Type B pancreatic cell (in vitro differentiated cells): ENCODE measurements around the gene JUP. TPM values are rescaled to one million over a fixed set of nuclear protein-coding genes. Genes with fewer than 3 reads are reported as not detected.

Experiments
- DNase-seq: peaks from one replicate; pipeline ENCODE4 v3.0.0; 2021; ENCODE audit warnings: mixed read lengths; ENCODE audit not compliant: unreplicated experiment; ENCODE audit errors: extremely low spot score
- H3K27ac Mint-ChIP-seq: 2 replicates; pipeline ENCODE4 v1.8.0; 2021; ENCODE audit warnings: mild to moderate bottlenecking, mixed read lengths
- H3K27me3 Mint-ChIP-seq: 2 replicates; pipeline ENCODE4 v1.8.0; 2021; ENCODE audit warnings: mixed read lengths
- H3K36me3 Mint-ChIP-seq: 2 replicates; pipeline ENCODE4 v1.8.0; 2021; ENCODE audit warnings: mixed read lengths
- H3K4me1 Mint-ChIP-seq: one replicate; pipeline ENCODE4 v1.8.0; 2021; ENCODE audit warnings: mixed read lengths; ENCODE audit not compliant: unreplicated experiment
- H3K4me3 Mint-ChIP-seq: 2 replicates; pipeline ENCODE4 v1.8.0; 2021; ENCODE audit warnings: mild to moderate bottlenecking, mixed read lengths
- H3K9me3 Mint-ChIP-seq: 2 replicates; pipeline ENCODE4 v1.8.0; 2021; ENCODE audit warnings: mixed read lengths
- total RNA-seq: library from RNA; stranded (reverse); gene quantifications from 2 replicates; pipeline ENCODE4 v1.2.1, GENCODE V29; 2021; ENCODE audit warnings: low replicate concordance
- TF ChIP-seq, protein P1 (sequence below): fragments of 200-600 bp; sonication (generic); conservative IDR thresholded peaks from 2 replicates; pipeline ENCODE4 v1.5.0; 2021; ENCODE audit warnings: antibody characterized with exemption, mild to moderate bottlenecking

JUP gene
- total RNA-seq, 1 donor from 2014 or later, result 169 TPM

GRCh38 chr17:41717408-41718286 lies 68.9 kb downstream of the JUP start:
- TF ChIP-seq, protein P1, sequence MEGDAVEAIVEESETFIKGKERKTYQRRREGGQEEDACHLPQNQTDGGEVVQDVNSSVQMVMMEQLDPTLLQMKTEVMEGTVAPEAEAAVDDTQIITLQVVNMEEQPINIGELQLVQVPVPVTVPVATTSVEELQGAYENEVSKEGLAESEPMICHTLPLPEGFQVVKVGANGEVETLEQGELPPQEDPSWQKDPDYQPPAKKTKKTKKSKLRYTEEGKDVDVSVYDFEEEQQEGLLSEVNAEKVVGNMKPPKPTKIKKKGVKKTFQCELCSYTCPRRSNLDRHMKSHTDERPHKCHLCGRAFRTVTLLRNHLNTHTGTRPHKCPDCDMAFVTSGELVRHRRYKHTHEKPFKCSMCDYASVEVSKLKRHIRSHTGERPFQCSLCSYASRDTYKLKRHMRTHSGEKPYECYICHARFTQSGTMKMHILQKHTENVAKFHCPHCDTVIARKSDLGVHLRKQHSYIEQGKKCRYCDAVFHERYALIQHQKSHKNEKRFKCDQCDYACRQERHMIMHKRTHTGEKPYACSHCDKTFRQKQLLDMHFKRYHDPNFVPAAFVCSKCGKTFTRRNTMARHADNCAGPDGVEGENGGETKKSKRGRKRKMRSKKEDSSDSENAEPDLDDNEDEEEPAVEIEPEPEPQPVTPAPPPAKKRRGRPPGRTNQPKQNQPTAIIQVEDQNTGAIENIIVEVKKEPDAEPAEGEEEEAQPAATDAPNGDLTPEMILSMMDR, result no peak
- H3K4me3 Mint-ChIP-seq, result peak overlapping the region; percentile 20
- no peaks in the 10 kb centered on the region for H3K9me3 Mint-ChIP-seq
- H3K27ac Mint-ChIP-seq, result peak overlapping the region; percentile 93
- H3K27me3 Mint-ChIP-seq, result peaks cover 3% of the 10 kb centered on the region
- no peak for DNase-seq
- no peaks in the 10 kb centered on the region for H3K36me3 Mint-ChIP-seq
- H3K4me1 Mint-ChIP-seq, result no peaks in the 10 kb centered on the region

GRCh38 chr17:41711669-41712400 lies 74.7 kb downstream of the JUP start, which contains the start of gene GAST:
TSS of gene GAST (plus strand) at chr17:41712331. CDS start at chr17:41715437, 3,106 bp downstream.
- no peak for DNase-seq
- Mint-ChIP-seq H3K9me3 (peaks cover 5% of the 10 kb centered on the region), H3K36me3 (no peaks in the 10 kb centered on the region), H3K27me3 (peaks cover 6% of the 10 kb centered on the region), H3K27ac (no peak within 1 kb of the TSS), H3K4me3 (no peak within 1 kb of the TSS), H3K4me1 (peaks cover 6% of the 10 kb centered on the region)
- TF ChIP-seq, protein P1, result no peak

- Mint-ChIP-seq H3K4me3 (no peak overlapping the region), H3K27ac (peak overlapping the region; percentile 56), H3K36me3 (no peaks in the 10 kb centered on the region), H3K9me3 (peaks cover 5% of the 10 kb centered on the region), H3K27me3 (peaks cover 3% of the 10 kb centered on the region), H3K4me1 (peaks cover 8% of the 10 kb centered on the region)
- DNase-seq, result no peak
- TF ChIP-seq, protein P1, result no peak
Observed at GRCh38 chr17:41710472-41711090, 75.9 kb downstream of the JUP start.

DNA sequence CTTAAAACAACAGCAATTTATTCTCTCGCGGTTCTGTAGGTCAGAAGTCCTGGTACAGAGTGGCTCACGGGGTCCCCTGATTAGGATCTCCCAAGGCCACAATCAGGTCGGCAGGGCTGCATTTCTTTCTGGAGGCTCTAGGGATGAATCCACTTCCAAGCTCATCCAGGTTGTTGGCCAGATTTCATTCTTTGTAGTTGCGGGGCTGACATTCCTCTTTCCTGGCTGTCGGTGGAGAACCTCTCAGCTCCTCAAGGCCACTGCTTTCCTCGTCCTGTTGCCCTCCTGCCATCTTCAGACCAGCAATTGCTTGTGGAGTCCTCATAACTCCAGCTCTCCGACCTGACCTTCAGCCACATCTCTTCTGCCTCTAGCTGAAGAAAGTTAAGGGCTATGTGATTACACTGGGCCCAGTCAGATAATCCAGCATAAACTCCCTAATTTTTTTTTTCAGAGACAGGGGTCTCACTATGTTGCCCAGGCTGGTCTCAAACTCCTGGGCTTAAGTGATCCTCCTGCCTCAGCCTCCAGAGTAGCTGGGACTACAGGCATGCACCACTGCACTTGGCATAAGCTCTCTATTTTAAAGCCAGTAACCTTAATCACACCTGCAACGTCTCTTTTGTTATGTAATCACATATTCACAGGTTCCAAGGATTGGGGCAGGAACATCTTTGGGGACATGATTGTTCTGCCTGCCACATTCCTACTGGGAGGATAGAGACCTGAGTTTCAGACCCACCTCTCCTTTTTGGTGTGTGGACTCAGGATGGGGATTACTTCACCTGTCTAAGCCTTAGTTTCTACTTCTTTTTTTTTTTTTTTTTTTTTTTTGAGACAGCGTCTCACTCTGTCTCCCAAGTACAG lies 78.5 kb downstream of the JUP start:
- no peak overlapping the region for H3K4me3 Mint-ChIP-seq
- peaks cover 16% of the 10 kb centered on the region for H3K4me1 Mint-ChIP-seq
- peaks cover 3% of the 10 kb centered on the region for H3K27me3 Mint-ChIP-seq
- no peak for DNase-seq
- no peaks in the 10 kb centered on the region for H3K36me3 Mint-ChIP-seq
- H3K27ac Mint-ChIP-seq, result no peak overlapping the region
- TF ChIP-seq, protein P1, result no peak
- H3K9me3 Mint-ChIP-seq, result peaks cover 5% of the 10 kb centered on the region
